ENCODE data around the gene MAEA.

DNA sequence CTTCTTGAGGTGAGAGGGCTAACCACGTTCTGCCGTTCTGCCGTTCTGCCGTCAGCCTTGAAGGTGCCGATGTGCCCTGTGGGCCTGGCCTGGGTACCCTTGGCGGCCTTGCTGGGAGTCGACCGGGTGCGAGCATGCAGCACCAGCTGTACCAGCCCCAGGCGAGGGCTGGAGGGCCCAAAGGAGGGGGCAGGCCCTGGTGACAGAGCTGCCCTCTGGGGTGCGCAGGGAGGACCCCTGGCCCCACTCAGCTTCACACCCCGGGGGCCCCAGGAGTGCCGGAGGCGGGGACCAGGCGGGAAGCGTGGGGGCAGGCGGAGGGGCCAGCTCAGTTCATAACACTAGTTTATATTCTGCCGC, 79.4 kb downstream of the MAEA start:
- no peak for TF ChIP-seq EZH2 (IDR thresholded peaks at IDR 0.05; ENCODE audit: insufficient read depth, poor library complexity, severe bottlenecking)
- no peak for TF ChIP-seq EZH2phosphoT487 (IDR thresholded peaks at IDR 0.05; ENCODE audit: insufficient read depth, low read depth)
